CD1c-positive myeloid dendritic cell (primary cell): ENCODE measurements around the gene SLC35G3.
"Not testable (repeated sequence)": the region's sequence is repeated elsewhere in the genome, so short reads cannot be mapped to it uniquely, and the experiment has no call there.

Experiments
- DNase-seq: peaks from one replicate; pipeline ENCODE4 v3.0.0-alpha.2; 2016; ENCODE audit errors: extremely low spot score

The SLC35G3 gene

GRCh38 chr17:35164716-35165115, 29.5 kb downstream of the SLC35G3 start:
- DNase-seq = no peak

- no peak for DNase-seq
These were observed 30.3 kb downstream of the SLC35G3 start for GRCh38 chr17:35163886-35164285.

GRCh38 chr17:35162755-35163154, 31.4 kb downstream of the SLC35G3 start:
- DNase-seq = no peak

- DNase-seq = peak; percentile 31
These were observed 32.9 kb downstream of the SLC35G3 start for GRCh38 chr17:35161281-35161761.

- DNase-seq = no peak
These were observed 33.6 kb downstream of the SLC35G3 start for GRCh38 chr17:35160354-35161201.

GRCh38 chr17:35159940-35160339, 34.3 kb downstream of the SLC35G3 start:
- DNase-seq = no peak

GRCh38 chr17:35155246-35155645, 38.9 kb downstream of the SLC35G3 start:
- no peak for DNase-seq

- DNase-seq = no peak
These were observed 39.7 kb downstream of the SLC35G3 start for GRCh38 chr17:35154196-35155165.

GRCh38 chr17:35152421-35153140, 41.6 kb downstream of the SLC35G3 start:
- no peak for DNase-seq

GRCh38 chr17:35151080-35151479, 43.1 kb downstream of the SLC35G3 start:
- DNase-seq = not testable (repeated sequence)

GRCh38 chr17:35149941-35150340, 44.3 kb downstream of the SLC35G3 start:
- no peak for DNase-seq

- no peak for DNase-seq
These were observed 46.0 kb downstream of the SLC35G3 start for GRCh38 chr17:35148144-35148543.

- no peak for DNase-seq
These were observed 46.8 kb downstream of the SLC35G3 start, which contains the start of gene UNC45B for GRCh38 chr17:35147375-35147905. Gene UNC45B, plus strand, starts transcription at chr17:35147817. Its CDS starts 447 bp downstream, at chr17:35148264.

- DNase-seq = no peak
These were observed 47.9 kb downstream of the SLC35G3 start for GRCh38 chr17:35146214-35146833.

- no peak for DNase-seq
These were observed 49.4 kb downstream of the SLC35G3 start for GRCh38 chr17:35144840-35145239.
